HG02759 (cell line): Measurements from ENCODE around the gene SUSD1.
"Not testable (repeated sequence)": the region's sequence is repeated elsewhere in the genome, so short reads cannot be mapped to it uniquely, and the experiment has no call there.

ENCODE experiments used
- ATAC-seq: cut with Tn5 transposase; IDR thresholded peaks from one replicate; pipeline ENCODE4 v1.9.1; 2021; ENCODE audit warnings: mild to moderate bottlenecking, moderate library complexity; ENCODE audit not compliant: unreplicated experiment

Gene SUSD1

DNA sequence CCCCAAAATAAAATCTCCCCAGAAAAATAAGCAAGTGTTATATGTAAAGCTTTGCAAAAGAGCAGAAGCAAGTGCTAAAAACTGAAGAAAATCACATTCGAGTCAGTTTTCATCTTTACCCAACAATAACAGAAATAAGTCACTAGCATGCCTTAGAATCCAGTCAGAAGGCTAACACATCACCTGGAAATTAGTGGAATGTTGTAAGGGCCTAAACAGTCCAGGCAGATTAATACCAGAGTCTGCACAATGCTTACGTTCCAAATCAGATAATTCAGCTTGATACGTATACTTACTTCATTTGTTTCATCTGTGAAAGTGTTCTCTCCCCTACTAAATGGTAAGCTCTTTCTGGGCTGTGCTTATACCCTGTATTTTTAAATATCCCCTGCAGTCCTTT is 42.7 kb downstream of the SUSD1 start:
- ATAC-seq, result no peak

DNA sequence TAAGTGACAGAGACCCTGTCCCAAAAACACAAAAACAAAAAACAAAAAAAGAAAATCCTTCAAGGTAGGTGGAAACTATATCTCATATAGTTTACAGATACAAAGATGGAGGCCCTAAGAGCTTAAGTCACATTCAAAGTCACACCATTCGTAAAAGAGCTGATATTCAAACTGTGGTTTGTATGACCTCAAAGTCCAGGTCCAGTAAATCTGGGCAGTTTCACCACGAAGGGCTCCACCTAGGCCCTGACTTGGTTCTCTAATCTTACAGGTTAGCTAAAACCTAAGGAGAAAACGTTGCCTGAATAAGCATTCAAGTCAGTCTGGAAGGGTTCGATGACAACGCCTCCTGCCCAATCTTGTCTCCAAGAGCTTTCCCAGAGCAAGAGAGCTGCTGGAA is 44.1 kb downstream of the SUSD1 start:
- no peak for ATAC-seq

DNA sequence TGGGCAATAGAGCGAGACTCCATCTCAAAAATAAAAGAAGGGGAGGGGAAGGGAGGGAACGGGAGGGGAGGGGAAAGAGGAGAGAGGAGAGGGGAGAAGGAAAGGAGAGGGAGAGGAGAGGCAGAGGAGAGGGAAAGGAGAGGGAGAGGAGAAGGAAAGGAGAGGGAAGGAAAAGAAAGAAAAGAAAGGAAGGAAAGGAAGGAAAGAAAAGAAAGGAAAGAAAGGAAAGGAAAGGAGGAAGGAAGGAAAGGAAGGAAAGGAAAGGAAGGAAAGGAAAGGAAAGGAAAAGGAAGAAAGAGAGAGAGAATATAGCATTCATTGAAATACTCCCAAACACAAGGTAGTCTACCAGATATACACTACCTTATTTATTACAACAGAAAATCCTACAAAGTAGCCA is 44.8 kb downstream of the SUSD1 start:
- no peak for ATAC-seq

DNA sequence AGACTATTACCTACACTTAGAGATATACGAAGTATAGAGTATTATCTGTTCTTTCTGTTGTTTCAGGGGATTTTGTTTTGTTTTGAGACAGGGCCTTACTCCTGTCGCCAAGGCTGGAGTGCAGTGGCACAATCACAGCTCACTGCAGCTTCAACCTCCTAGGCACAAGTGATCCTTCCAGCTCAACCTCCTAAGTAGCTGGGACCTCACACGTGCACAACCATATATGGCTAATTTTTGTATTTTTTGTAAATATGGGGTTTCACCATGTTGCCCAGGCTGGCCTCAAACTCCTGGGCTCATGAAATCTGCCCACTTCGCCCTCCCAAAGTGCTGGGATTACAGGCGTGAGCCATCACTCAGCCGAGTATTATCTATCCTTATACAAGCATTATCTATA is 45.9 kb downstream of the SUSD1 start:
- no peak for ATAC-seq

DNA sequence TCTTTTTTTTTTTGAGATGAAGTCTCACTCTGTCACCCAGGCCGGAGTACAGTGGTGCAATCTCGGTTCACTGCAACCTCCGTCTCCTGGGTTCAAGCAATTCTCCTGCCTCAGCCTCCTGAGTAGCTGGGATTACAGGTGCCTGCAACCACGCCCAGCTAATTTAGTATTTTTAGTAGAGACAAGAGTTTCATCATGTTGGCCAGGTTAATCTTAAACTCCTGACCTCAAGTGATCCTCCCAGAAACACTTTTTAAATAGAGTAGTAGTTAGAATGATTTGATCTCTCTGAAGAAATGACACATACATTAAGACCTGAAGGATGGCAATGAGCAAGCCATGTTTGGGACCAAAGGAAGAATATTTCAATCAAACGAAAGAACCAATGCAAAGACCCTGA is 46.7 kb downstream of the SUSD1 start:
- ATAC-seq, result not testable (repeated sequence)

DNA sequence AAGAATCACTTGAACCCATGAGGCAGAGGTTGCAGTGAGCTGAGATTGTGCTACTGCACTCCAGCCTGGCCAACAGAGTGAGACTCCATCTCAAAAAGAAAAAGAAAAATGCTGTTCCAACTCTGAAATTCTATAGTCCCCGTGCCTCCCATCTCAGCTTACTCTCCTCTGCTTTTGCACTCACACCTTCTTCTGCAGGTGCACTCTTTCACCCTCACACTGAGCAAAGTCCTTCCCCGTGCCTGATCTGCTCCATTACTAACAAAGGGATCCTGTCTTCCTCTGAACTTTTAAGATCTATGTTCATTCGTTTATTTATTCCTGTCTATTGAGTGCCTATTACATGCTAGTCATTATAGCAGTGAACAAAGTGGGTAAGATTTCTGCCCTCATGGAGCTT is 47.8 kb downstream of the SUSD1 start:
- ATAC-seq, result no peak

DNA sequence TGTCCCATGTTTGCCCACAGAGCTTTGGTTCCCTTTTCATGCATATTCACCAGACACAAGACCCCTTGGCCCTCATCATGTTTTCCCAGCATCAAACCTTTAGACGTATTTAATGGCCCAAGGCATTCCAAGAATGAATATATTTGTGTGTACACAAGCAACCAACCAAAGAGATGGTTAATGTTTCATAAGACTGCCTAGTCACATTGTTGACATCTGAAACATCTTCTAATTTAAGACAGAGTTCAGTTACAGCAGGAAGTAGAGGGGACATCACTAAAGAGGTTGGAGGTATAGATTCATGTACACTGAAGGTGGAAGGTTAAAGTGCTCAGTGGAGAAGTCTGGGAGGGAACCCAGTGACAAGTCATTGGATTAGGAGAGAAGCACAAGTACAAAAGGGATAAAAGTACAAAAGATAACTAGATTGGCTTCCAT is 49.1 kb downstream of the SUSD1 start:
- ATAC-seq, result no peak

DNA sequence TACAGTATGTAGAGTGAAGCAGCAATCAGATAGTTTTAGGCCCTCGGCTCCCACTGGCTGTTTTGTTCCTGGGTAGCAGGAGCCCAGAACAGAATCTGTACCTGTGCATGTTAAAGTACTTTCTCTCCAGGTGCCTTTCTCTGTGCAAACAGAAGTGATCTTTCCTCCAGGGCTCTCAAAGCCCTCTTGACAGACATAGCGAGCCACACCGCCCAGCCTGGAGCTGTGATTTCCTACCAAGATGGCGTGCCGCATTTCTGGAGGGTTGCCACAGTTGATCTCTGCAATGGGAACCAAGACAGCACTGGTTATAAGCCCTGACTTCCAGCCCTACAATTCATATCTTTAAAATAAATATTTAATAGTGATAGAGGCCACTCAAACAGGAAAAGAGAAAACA is 50.9 kb downstream of the SUSD1 start:
- no peak for ATAC-seq

DNA sequence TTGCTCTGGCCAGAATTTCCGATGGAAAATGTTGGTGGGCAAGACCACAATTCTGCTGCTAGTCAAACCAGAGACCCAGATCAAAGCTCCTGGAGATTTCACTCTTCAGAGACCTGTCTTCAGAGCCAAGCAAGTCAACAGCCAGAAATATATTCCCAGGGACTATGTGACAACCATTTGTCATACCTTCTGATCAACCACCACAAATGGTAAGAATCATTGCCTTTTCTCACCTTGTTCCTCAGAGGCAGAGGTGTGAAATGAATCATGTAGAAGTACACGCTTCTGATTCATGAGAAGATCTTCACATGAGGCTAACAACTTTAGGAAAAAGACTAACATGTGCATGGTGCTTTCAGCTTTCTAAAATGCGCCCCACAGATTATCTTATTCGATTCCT is 53.5 kb downstream of the SUSD1 start:
- no peak for ATAC-seq

DNA sequence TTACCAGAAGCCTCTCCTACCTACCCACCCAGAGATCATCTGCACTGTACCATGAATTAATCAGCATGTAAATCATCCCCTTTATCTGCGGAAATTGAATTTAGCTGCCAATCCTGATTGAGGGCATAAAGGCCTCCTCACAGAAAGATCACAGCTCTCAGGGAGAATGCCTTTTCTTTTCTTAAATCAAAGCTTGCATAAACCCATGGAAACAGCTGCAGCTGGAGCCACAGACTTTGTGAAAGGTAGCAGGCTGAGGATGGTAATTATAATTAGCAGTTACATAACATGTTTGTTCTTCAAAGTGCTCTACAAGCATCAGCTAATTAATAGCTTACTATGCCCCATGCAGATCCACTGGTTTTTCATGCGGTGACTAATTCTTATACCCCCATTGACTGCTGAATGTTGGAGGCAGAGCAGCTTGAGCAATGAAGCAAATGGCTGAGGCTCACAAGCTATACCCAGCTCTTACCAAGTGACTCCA is 54.6 kb downstream of the SUSD1 start:
- ATAC-seq, result no peak

DNA sequence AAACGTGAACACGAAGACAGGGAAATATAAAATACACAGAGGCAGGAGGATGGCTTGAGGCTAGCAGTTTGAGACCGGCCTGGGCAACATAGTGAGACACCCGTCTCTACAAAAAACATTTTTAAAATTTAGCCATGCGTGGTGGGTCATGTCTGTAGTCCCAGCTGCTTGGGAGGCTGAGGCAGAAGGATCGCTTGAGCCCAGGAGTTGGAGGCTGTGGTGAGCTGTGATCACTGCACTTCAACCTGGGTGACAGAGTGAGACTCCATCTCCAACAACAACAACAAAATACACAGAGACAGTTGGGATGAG is 55.1 kb downstream of the SUSD1 start:
- no peak for ATAC-seq

DNA sequence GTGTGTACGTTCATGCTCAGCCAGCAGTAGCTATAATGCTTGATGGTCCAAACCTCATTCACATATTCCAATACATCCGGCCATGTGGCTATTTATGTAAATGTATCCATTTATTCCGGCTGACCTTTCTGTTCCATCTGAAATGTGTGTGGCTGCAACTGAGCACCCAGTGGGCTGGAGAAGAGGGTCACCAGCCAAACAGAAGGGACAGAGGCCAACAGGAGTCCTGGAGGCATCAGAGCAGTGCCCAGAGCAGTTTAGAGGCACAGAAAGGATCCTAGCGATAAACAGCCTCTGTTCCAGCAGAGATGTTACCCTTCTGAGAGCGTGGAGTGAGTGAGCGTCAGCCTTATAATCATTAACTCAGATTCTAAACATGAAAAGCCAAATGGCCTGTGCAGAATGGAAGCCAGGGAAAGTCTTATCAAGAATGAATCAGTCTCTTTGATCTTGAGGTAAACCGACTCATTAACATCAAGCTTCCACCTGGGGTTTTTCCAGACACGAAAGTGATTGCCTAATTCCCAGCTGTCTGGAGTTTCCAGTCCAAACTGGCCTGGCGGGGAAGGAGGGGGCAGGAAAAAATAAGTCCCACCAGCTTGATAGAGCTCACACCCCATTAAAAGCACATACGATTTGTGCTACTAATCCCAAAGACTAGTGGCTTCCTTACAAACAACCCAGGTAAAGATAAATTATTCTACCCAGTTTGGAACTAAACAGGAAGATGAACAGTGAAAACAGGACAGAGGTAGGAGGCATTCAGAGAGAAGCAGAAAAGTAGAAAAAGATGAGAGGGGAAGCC is 55.7 kb downstream of the SUSD1 start:
- no peak for ATAC-seq

DNA sequence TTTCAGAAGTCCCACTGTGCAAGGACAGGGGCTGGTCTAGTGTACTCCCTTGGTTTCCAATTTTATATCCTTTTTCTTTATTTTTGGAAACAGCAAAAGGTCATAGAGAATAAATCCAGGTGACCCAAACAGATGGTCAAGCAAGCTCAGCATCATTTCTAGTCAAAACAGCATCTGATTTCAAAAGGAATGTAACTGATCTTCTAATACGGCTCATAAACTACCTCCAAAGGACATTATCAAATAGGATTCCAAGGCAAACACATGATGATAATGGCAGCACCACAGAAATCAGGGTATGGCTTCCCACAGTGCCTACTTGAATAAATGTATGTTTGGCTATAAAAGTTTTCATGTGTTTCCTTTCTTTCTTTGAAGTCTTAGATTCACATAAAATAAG is 57.1 kb downstream of the SUSD1 start:
- no peak for ATAC-seq

DNA sequence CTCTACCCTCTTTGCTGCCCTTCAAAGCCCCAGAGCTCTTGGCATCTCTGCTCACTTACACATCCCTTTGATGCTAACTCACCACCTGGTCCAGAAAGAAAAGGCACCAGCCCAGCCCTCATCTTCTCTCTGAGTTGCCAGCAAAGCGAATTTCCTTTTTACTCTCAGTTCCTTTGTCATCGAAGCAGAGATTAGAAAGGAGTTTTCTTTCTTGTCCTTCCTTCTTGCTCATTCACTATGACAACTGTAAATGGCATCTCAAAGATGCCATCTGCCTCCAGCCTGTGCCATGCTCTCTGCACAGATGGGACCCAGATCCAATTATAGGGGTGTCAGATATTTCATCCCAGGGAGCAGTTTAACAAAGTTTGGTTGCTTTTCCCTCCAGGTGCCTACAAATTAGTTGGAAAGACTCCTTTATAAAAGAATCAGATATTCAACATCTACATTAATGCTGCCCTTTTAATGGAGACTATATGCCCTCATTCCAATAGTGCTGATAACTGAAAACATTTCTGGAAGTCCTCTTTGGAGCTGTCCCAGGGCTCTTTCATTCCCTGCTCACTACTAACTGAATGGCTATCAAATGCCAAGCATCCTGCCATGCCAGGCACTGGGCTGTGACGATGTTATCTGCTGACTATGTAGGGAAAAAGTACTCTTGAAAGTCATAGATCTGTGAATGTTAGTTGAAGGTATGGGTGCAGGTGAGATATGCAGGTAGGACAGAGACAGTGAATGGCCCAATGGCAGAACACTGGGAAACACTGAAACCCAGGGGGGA is 58.9 kb downstream of the SUSD1 start:
- no peak for ATAC-seq

DNA sequence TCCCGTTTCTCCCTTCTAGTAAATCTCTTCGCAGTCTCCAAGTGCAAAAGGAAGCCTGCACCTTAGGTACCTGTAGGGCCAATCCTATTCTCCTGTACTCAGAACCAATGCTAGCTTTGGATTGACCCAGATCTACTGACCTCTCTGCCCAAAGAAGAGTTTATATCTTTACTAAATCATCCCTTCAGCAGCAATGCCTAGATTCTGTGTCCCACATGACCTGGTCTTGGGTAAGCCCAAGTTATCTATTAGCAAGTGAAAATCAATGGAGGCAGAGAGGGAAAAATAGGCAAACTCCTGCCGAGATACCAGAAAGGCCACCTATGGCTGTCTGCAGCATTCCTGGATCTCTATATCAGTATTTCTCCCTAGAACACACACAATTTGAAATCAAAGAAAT is 60.0 kb downstream of the SUSD1 start:
- no peak for ATAC-seq

DNA sequence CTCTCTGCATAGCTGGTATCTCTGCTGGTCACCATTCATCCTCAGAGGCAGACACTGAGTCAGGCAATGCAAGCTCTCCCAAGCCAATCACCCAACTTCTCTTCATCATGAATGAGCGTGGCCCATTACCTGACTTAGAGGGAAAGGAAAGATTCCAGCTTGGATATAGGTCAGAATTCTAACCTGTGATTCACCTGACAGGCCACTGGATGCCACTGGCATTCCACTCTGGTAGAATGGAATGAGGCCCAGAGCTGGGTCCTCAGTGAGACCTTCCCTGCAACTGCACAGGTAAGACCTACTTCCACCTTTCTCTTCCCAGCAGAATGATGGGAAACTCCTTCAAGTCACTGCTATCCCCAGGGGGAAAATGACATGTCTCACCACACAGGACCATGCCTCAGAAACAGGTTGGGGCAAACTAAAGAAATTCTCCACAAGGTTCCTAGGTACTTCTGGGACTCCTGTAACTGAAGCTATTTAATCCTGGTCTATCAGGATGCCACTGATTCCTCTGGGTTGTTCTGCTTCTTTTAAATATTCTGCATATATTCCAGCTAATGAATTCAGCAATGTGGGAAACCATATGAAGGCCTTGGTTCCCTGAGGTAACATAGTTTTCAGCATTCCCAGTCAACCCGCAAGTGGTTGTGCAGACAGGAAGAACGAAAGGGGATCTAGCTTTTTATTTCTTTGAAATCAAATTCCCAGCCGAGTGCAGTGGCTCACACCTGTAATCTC is 62.0 kb downstream of the SUSD1 start:
- no peak for ATAC-seq

DNA sequence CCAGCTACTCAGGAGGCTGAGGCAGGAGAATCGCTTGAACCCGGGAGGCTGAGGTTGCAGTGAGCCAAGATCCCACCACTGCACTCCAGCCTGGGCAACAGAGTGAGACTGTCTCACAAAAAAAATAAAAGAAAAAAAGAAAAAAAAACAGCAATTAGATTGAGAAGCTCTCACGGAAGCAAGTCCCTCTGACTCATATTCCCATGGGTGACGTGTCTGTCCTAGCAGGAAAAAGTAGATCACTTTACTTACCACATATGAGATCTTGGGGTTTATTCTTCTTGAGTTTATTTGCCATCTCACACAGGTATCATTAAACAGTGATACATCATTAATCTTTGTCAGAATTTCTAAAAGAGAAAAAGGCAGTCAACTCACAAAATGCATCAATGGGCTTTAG is 62.6 kb downstream of the SUSD1 start:
- ATAC-seq, result no peak

DNA sequence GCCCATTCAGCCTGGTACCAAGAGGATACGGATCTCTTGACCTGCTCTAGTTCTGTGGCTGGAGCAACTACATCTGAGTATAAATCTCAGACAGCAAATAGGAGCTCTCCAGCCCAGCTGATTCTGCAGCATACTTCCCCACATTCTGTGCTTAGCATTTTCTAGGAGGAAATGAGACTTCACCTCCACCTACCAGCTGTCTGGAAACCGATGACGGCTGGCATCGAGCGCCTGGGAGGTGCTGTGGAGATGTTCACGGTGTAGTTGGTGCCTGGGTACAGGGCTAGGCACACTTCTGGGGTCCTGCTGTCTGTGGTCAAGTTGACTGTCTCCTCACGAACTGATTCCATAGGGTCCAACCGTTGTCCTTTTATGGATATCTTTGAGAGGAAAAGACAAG is 63.6 kb downstream of the SUSD1 start:
- ATAC-seq, result no peak

DNA sequence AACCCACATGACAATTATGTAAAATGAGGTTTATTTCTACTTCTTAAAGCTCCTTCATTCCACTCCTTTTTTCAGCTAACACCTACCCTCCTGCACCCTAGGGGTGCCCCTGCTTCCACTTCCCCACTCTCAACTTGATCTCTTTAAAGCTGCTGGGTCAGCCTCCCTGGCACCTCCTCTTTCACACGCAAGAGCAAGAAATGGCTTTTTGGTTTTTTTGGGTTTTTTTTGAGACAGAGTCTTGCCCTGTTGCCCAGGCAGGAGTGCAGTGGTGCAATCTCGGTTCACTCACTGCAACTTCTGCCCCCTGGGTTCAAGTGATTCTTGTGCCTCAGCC is 64.4 kb downstream of the SUSD1 start:
- no peak for ATAC-seq

DNA sequence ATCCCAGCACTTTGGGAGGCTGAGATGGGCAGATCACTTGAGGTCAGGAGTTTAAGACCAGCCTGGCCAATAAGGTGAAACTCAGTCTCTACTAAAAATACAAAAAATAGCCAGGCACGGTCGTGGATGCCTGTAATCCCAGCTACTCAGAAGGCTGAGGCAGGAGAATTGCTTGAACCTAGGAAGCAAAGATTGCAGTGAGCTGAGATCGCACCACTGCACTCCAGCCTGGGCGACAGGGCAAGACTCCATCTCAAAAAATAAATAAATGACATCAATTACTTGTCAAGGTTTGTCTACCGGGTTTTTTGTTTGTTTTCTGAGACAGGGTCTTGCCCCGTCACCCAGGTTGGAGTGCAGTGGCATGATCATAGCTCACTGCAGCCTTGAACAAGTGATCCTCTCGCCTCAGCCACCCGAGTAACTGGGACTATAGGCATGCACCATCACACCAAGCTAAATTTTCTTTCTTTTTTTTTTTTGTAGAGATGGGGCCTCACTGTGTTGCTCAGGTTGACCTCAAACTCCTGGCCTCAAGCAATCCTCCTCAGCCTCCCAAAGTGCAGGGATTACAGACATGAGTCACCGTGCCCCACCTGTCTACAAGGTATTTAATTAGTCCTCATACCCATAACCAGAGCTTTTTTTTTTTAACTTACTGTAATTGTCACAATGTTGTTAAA is 64.9 kb downstream of the SUSD1 start:
- no peak for ATAC-seq

DNA sequence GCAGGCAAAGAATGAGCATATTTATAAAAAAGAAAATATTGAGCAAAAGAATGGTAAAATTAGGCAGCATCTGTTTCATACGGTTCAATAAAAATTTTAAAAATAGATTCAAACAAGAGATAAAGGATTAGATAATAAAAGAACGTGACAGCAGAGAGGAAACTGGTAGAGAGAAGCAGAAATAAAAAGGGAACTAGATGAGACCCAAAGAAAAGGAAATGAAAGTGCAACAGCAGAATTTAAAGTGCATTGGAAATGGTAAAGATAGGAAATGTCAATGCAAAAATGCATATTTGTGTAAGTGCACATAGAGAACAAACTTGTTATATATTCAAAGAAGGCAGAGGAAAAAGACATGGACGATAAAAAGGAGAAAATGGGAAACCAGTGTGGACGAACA is 70.2 kb downstream of the SUSD1 start:
- no peak for ATAC-seq
